Measurements from ENCODE around the gene GPS1.

DNA sequence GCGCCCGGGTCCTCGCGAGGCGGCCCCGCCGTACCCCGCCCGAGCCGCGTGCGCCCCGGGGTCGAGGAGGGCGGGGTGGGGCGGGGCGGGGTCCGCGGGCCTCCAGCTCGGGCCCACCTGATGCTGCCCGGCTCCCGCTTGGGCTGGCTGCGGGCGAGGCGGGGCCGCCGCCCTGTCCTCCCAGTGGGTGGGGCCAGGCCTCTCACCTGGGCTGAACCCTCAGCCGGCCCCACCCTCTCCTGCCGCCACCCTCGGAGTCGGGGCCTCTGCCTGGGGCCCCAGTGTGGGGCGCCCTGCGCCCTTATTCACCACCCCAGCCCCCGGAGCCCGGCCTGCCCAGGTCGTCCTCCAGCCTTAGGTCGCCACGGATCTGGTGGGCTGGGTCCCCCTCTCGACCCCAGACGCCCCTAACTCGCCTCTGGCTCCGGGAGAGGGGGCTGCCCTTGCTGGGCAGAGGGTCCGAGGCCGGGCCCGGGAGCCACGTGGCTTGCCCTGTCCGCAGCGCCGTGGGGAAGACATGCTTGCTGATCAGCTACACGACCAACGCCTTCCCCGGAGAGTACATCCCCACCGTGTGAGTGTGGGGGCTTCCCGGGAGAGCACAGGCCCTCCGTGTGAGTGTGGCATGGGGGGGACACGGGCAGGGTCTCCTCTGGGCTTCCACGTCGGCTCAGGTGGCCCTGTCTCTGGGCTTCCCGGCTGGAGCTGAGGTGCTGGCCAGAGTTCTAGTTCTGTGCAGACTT lies 19.6 kb upstream of the GPS1 start:
- TF ChIP-seq, protein P1, sequence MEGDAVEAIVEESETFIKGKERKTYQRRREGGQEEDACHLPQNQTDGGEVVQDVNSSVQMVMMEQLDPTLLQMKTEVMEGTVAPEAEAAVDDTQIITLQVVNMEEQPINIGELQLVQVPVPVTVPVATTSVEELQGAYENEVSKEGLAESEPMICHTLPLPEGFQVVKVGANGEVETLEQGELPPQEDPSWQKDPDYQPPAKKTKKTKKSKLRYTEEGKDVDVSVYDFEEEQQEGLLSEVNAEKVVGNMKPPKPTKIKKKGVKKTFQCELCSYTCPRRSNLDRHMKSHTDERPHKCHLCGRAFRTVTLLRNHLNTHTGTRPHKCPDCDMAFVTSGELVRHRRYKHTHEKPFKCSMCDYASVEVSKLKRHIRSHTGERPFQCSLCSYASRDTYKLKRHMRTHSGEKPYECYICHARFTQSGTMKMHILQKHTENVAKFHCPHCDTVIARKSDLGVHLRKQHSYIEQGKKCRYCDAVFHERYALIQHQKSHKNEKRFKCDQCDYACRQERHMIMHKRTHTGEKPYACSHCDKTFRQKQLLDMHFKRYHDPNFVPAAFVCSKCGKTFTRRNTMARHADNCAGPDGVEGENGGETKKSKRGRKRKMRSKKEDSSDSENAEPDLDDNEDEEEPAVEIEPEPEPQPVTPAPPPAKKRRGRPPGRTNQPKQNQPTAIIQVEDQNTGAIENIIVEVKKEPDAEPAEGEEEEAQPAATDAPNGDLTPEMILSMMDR (IDR thresholded peaks at IDR 0.05 in 8 of 11, conservative IDR thresholded peaks at IDR 0.05 in 3 of 11), result no peak
- TF ChIP-seq POLR2AphosphoS5 (IDR thresholded peaks at IDR 0.05) (no peak), POLR2A (IDR thresholded peaks at IDR 0.05) (no peak)

Measured in spleen (tissue), 7 donors.